Sigmoid colon (tissue), 7 donors: ENCODE data around the gene KCNIP4. TPM values are rescaled to one million over a fixed set of nuclear protein-coding genes. Genes with fewer than 3 reads are reported as not detected.

Experiments used
- DNase-seq: peaks from one replicate; pipeline ENCODE4 v3.0.0-alpha.2; 2019
- H3K27ac ChIP-seq, 4 donors: fragments of 200-600 bp; sonication (generic); one replicate each; pipeline ENCODE4 v1.5.1; 2016 to 2019; ENCODE audit warnings: mild to moderate bottlenecking in 1 of 4
- H3K27me3 ChIP-seq, 3 donors: fragments of 200-600 bp; sonication (generic); one replicate each; pipeline ENCODE4 v1.5.1; 2019; ENCODE audit warnings: mild to moderate bottlenecking in 1 of 3
- H3K36me3 ChIP-seq, 4 donors: fragments of 200-600 bp; sonication (generic); one replicate each; pipeline ENCODE4 v1.5.1; 2016 to 2019
- H3K4me1 ChIP-seq, 4 donors: fragments of 200-600 bp; sonication (generic); one replicate each; pipeline ENCODE4 v1.5.1; 2017 to 2019
- H3K4me3 ChIP-seq, 4 donors: fragments of 200-600 bp; sonication (generic); one replicate each; pipeline ENCODE4 v1.5.1; 2017 to 2019; ENCODE audit warnings: mild to moderate bottlenecking in 2 of 4, moderate library complexity in 1 of 4
- H3K9me3 ChIP-seq, 4 donors: fragments of 200-600 bp in 3 of 4; sonication (generic) in 3 of 4; one replicate each; pipeline versions ENCODE4 v1.5.1 to v1.6.1; 2013 to 2019
- EP300 ChIP-seq, 4 donors: sonication (generic); formaldehyde crosslinking; IDR thresholded peaks; one replicate each; pipeline ENCODE4 v1.6.1; 2017; ENCODE audit warnings: antibody characterized with exemption in 4 of 4
- POLR2A ChIP-seq, 2 donors: fragments of 450-650 bp; IDR thresholded peaks; one replicate each; pipeline ENCODE4 v1.6.1; 2016; ENCODE audit warnings: antibody characterized with exemption in 2 of 2, mild to moderate bottlenecking in 2 of 2, moderate library complexity in 2 of 2
- POLR2AphosphoS5 ChIP-seq, 4 donors: sonication (generic); formaldehyde crosslinking; IDR thresholded peaks; one replicate each; pipeline ENCODE4 v1.6.1; 2017; ENCODE audit warnings: antibody characterized with exemption in 4 of 4
- WGBS, 2 donors: extraction: QIAGEN DNeasy Blood & Tissue Kit; methylation state at CpG; one replicate each; pipeline ENCODE4 v1.1.7; 2013; 5-methylcytosine and 5-hydroxymethylcytosine counted together
- intact Hi-C: fragments of 100-400 bp; cut with DNase I; formaldehyde crosslinking; loops from one replicate; pipeline ENCODE4 v1.15.1; 2023
- polyA plus RNA-seq, 3 donors: library from polyadenylated mRNA; stranded (reverse); fragments of 200-250 nt; gene quantifications; one replicate each; pipeline ENCODE4 v1.2.3, GENCODE V29; 2013
- total RNA-seq, 4 donors: library from RNA; depleted of rRNA; stranded (reverse); fragments of >200 nt; gene quantifications; one replicate each; pipeline ENCODE4 v1.1.0, GENCODE V29; 2016
- TF ChIP-seq, protein P1 (sequence below), 4 experiments: fragments of 450-650 bp in 3 of 4; fragments of 200-600 bp in 1 of 4; IDR thresholded peaks; one replicate each; pipeline ENCODE4 v1.5.1; 2016 to 2019; ENCODE audit warnings: antibody characterized with exemption in 4 of 4, mild to moderate bottlenecking in 3 of 4, moderate library complexity in 2 of 4
- donor health status: healthy with polysubstance abuse.
- donor health status: Bipolar disorder and iron deficiency.
- donor health status: healthy.

The KCNIP4 gene
- total and polyA plus RNA-seq, 7 donors: 0.60 to 28.5 (median 14.0) TPM; not detected in 1

DNA sequence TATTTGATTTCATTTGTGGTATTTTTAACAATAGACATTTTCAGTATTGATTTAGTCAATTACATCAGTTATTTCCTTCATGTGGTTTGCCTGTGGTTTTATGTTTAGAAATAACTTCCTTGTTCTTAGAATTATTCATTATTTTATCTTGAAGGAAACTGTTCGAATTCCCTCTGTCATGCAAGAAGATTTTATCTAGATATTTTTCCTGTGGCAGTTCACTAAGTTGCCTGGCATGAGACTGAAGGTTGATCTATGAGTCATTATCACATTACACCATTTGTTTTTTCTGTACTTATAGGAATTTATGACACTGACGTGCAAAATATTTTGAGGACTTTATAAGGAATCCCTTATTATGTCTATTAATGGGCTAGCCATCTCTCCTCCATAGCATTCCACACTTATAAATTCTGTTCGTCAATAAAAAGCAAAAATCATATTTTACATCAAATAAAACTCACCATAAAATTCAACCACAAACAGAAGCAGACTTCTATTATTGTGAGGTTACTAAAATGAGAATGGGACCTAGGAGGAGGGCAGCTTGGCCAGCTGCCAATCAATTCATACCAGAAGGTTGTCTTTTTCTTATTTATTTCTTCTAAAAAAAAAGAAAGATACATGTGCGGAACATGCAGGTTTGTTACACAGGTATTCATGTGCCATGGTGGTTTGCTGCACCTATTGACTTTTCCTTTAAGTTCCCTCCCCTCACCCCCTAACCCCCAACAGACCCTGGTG, 179.0 kb downstream of the KCNIP4 start:
- H3K9me3 ChIP-seq: no peaks in the 10 kb centered on the region
- no peak for TF ChIP-seq EP300 (IDR thresholded peaks at IDR 0.05)
- WGBS, 2 donors: 32 to 41% methylated on average over 4 of the region's 4 CpGs
- no peak for DNase-seq
- peaks cover 0 to under 1% (median 0%) of the 10 kb centered on the region in 4 donors for H3K4me1 ChIP-seq
- no peak overlapping the region for H3K27ac ChIP-seq
- no peaks in the 10 kb centered on the region for H3K27me3 ChIP-seq
- intact Hi-C loops: no loop called here
- H3K4me3 ChIP-seq: no peak overlapping the region
- H3K36me3 ChIP-seq: no peaks in the 10 kb centered on the region

DNA sequence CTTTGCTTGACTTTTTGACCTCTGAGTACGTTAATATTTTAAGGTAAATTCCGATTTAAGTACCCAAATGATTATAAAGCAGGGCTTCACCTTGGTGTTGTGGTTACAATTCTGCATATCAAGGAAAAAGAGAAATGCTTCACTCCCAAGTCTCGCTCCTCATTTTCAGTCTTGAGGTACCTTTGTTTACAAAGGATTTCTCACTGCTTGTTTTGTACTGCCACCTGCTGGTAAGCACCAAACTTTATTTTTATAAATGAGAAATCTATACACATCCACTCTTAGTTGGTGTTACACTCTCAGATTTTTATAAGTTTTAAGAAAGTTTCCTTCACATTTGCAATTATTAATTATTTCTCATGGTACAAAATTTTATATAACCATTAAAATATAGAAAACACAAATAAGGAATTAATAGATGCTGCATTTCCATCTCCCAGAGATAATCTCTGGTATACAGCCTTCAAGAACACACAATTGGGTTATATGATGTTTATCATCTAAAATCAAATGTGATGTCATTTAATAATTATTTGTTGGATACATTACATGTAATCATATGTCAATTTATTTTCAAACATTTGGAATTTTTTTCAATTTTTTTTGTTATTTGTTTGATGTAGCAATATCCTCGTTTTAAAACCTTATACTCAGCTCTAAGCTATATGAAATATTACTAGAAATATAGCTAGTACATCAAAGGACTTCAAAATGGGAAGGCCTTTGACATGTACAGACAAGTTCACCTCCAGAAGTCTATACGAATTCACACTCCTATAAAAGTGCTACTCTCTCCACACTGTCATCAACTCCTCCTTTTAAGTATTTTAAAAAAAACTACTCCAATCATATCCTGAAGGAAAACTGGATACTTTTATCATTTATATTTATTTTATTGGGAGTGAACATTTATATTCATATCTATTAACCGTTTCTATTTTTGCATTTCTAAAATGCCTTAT, 179.9 kb downstream of the KCNIP4 start:
- Histone ChIP-seq H3K9me3 (no peaks in the 10 kb centered on the region), H3K4me1 (peaks cover 0 to 10% (median 3%) of the 10 kb centered on the region in 4 donors), H3K4me3 (no peak overlapping the region), H3K27ac (no peak overlapping the region), H3K36me3 (no peaks in the 10 kb centered on the region), H3K27me3 (no peaks in the 10 kb centered on the region)
- intact Hi-C loops: loop anchor here (1.0 kb wide), 1 partner anchor 256 kb away; no protein-coding TSS in a partner anchor
- DNase-seq: no peak
- WGBS, 2 donors: 16 to 23% methylated on average over 6 of the region's 6 CpGs
- TF ChIP-seq, protein P1, sequence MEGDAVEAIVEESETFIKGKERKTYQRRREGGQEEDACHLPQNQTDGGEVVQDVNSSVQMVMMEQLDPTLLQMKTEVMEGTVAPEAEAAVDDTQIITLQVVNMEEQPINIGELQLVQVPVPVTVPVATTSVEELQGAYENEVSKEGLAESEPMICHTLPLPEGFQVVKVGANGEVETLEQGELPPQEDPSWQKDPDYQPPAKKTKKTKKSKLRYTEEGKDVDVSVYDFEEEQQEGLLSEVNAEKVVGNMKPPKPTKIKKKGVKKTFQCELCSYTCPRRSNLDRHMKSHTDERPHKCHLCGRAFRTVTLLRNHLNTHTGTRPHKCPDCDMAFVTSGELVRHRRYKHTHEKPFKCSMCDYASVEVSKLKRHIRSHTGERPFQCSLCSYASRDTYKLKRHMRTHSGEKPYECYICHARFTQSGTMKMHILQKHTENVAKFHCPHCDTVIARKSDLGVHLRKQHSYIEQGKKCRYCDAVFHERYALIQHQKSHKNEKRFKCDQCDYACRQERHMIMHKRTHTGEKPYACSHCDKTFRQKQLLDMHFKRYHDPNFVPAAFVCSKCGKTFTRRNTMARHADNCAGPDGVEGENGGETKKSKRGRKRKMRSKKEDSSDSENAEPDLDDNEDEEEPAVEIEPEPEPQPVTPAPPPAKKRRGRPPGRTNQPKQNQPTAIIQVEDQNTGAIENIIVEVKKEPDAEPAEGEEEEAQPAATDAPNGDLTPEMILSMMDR (IDR thresholded peaks at IDR 0.05): peak; percentile 54 to 72 (median 62)
- TF ChIP-seq EP300 (IDR thresholded peaks at IDR 0.05): no peak

DNA sequence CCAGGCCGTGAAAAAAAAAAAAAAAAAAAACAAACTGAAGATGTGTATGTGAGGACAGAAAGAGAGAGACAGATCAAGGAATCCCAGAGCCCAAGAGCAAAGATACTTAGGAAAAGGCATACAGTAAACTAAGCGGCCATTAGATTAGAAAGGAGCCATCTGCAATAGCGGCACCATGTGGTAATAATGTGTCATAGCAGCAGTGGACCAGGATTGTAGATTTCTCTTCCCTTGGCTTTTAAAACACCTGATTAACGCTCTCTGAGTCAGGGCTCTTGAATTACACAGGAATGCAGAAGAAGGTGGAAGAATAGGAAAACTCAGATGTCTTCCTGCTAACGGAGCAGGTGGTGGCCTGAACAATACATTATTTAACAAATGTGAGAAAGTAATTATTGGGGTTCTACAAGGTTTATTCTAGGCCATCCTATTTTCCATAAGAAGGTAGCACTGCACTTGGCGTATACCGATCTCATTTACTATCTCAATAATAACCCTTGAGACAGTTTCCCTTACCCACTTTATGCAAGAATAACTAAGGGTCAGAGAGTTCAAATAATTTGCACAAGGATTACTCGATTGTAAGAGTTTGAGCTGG, 182.7 kb downstream of the KCNIP4 start:
- H3K27ac ChIP-seq: no peak overlapping the region
- no peak for DNase-seq
- 34 to 38% methylated on average over 8 of the region's 8 CpGs for WGBS, 2 donors
- intact Hi-C loops: no loop called here
- no peaks in the 10 kb centered on the region for H3K9me3 ChIP-seq
- TF ChIP-seq, protein P1 (IDR thresholded peaks at IDR 0.05): peak; percentile 21 to 78 (median 59)
- TF ChIP-seq POLR2A (IDR thresholded peaks at IDR 0.05) (no peak), POLR2AphosphoS5 (IDR thresholded peaks at IDR 0.05) (no peak), EP300 (IDR thresholded peaks at IDR 0.05) (no peak)
- no peak overlapping the region for H3K4me3 ChIP-seq
- peaks cover 0 to 29% (median 9%) of the 10 kb centered on the region in 4 donors for H3K4me1 ChIP-seq
- H3K36me3 ChIP-seq: no peaks in the 10 kb centered on the region
- no peaks in the 10 kb centered on the region for H3K27me3 ChIP-seq

DNA sequence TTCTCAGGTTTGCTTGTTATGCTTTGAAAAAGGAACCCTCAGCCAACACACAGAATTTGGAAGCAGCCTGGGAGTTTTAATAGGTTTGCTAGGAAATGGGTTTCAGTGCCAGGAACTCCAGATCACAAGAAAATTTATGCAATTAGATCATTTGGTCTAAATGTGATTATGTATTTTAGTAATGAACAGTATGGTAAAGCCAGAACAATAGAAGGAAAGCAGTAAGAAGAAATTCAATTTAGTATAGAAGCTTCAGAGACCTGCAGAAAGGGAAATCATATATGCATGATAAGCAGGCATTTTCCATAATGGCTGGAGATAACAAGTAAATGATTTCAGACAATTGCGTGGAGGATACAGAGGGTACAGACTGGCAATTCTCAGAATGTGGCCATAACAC, 184.7 kb downstream of the KCNIP4 start:
- DNase-seq: no peak
- Histone ChIP-seq H3K9me3 (no peaks in the 10 kb centered on the region), H3K4me3 (no peak overlapping the region), H3K27ac (peak overlapping the region in 1 of 4 donors; percentile 43), H3K4me1 (peaks cover 0 to 29% (median 9%) of the 10 kb centered on the region in 4 donors), H3K27me3 (no peaks in the 10 kb centered on the region), H3K36me3 (no peaks in the 10 kb centered on the region)
- WGBS, 2 donors: 55 to 82% methylated on average over 1 of the region's 1 CpG
- no peak for TF ChIP-seq POLR2AphosphoS5 (IDR thresholded peaks at IDR 0.05)
- TF ChIP-seq POLR2A (IDR thresholded peaks at IDR 0.05): no peak
- no peak for TF ChIP-seq EP300 (IDR thresholded peaks at IDR 0.05)
- TF ChIP-seq, protein P1 (IDR thresholded peaks at IDR 0.05): no peak
- intact Hi-C loops: no loop called here

DNA sequence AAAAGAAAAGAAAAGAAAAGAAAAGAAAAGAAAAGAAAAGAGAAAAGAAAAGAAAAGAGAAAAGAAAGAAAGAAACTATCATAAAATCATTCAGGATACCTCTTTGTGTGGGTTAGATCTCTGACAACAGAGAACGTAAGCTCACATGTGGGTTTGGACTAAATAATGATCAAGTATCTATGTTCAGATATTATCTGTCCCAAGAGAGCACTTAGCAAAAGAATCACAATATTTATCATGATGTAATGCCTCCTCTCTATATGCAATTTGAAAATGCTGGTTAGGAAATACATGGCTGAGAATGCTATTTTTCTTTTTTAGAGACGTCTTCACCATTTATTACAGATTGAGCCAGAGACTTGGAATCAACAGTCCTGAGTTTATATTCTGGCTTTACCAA, 191.3 kb downstream of the KCNIP4 start:
- 62 to 76% methylated on average over 2 of the region's 2 CpGs for WGBS, 2 donors
- TF ChIP-seq, protein P1 (IDR thresholded peaks at IDR 0.05): no peak
- TF ChIP-seq POLR2AphosphoS5 (IDR thresholded peaks at IDR 0.05) (no peak), POLR2A (IDR thresholded peaks at IDR 0.05) (no peak), EP300 (IDR thresholded peaks at IDR 0.05) (no peak)

More for the DNA sequence above, 191.3 kb downstream of the KCNIP4 start:
- H3K36me3 ChIP-seq: no peaks in the 10 kb centered on the region
- H3K27ac ChIP-seq: no peak overlapping the region
- intact Hi-C loops: no loop called here
- DNase-seq: no peak
- no peaks in the 10 kb centered on the region for H3K27me3 ChIP-seq
- no peaks in the 10 kb centered on the region for H3K9me3 ChIP-seq
- H3K4me1 ChIP-seq: peaks cover 0 to 18% (median 9%) of the 10 kb centered on the region in 4 donors
- H3K4me3 ChIP-seq: no peak overlapping the region
